GM12874 (cell line): Measurements from ENCODE around the gene LILRB2.

Experiments
- CTCF ChIP-seq: IDR thresholded peaks from 2 replicates; pipeline ENCODE4 v1.5.1; 2011; ENCODE audit warnings: low read depth, mild to moderate bottlenecking, control low read depth, low read length, moderate library complexity; ENCODE audit not compliant: insufficient read depth

The LILRB2 gene

DNA sequence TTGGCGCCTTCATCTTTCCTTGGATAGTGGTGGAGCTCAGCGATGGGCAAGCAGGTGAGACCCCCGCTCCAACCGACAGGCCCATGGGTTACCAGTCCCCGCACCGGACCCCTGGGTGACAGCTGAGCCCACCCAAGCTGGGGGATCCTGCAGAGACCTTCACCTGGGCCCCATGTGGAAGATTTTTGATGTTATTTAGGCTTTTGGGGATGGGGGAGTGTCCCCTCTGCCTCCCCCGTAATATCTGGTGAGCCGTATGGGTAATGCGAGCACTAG, 37.0 kb upstream of the LILRB2 start:
- no peak for TF ChIP-seq CTCF

- no peak for TF ChIP-seq CTCF
These were observed 36.4 kb upstream of the LILRB2 start for GRCh38 chr19:54317108-54317964.

- TF ChIP-seq CTCF: no peak
These were observed 35.8 kb upstream of the LILRB2 start for GRCh38 chr19:54316746-54317107.

DNA sequence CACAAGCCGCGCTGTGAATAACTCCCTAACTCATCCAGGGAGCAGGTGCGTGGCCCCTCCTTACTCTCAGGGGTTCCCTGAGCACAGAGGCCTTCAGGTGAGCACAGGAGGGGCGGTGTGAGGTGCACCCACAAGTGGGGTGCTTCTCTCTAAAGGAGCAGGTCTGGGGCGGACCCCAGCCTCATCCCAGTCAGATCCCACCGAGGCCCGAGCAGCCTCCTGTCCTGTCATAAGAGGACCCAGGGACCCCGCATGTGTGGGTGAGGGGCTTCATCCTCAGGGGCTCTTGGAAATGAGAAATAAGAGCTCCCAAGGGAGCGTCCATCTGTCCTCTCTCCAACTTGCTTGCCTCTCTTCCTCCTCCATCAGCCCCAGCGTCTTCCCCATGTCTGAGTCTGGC, 35.0 kb upstream of the LILRB2 start:
- TF ChIP-seq CTCF: no peak

GRCh38 chr19:54312436-54313377, 31.8 kb upstream of the LILRB2 start, which contains the start of gene LILRA5:
LILRA5 (minus strand) TSS chr19:54313166; CDS start chr19:54313019, 147 bp downstream.
- TF ChIP-seq CTCF: no peak

DNA sequence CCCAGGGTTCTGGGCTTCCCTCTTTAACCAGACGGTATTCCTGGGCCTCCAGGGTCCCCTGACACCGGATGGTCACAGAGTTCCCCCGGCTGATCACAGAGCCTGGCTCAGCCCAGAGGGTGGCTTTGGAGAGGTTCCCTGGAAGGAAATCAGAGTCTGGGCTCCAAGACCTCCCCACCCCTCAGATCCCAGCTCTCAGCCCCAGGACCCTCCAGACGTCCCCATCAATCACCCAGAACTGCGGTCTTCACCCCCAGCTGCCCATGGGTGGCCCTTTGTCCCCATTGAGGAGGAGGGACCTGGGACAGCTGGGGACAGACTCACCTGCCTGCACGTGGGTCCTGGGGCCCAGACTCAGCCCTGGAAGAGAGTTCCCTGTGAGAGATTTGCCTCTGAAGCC, 31.1 kb upstream of the LILRB2 start:
- TF ChIP-seq CTCF: no peak

DNA sequence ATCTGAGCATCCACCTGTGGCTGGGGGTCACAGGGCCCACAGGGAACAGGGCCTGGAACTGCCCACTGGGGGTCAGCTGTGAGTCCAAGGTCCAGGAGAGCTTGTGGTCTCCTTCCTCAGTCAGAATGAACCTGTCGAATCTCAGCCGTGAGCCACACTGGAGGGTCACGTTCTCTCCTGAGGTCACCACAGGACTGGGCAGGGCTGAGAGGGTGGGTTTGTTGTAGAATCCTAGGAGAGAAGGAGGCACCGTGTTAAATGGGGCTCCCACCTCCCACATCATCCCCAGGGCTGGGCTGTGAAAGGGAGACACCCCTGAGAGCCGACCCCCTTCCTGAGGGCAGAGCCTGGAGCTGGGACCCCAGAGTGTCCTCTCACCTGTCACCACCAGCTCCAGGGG, 30.6 kb upstream of the LILRB2 start:
- no peak for TF ChIP-seq CTCF
